HEK293T (cell line): Measurements from ENCODE around the gene RO60.

Experiments
- ARNT ChIP-seq: fragments of 450-650 bp; IDR thresholded peaks from 2 replicates; pipeline ENCODE4 v1.6.1; 2017; ENCODE audit warnings: mild to moderate bottlenecking
- BHLHE40 ChIP-seq: fragments of 450-650 bp; IDR thresholded peaks from 2 replicates; pipeline ENCODE4 v1.6.1; 2016; ENCODE audit warnings: mild to moderate bottlenecking, moderate library complexity, borderline replicate concordance
- CTBP1 ChIP-seq: fragments of 450-650 bp; IDR thresholded peaks from 2 replicates; pipeline ENCODE4 v1.6.1; 2016; ENCODE audit warnings: borderline replicate concordance
- ELF4 ChIP-seq: fragments of 450-650 bp; IDR thresholded peaks from 2 replicates; pipeline ENCODE4 v1.6.1; 2017; ENCODE audit warnings: antibody characterized with exemption
- FOXK2 ChIP-seq: fragments of 450-650 bp; IDR thresholded peaks from 2 replicates; pipeline ENCODE4 v1.6.1; 2016; ENCODE audit warnings: mild to moderate bottlenecking
- FOXM1 ChIP-seq: fragments of 450-650 bp; IDR thresholded peaks from 2 replicates; pipeline ENCODE4 v1.6.1; 2017; ENCODE audit warnings: mild to moderate bottlenecking, borderline replicate concordance
- HDGF ChIP-seq: fragments of 450-650 bp; IDR thresholded peaks from 2 replicates; pipeline ENCODE4 v1.6.1; 2017; ENCODE audit warnings: antibody characterized with exemption, borderline replicate concordance
- NFRKB ChIP-seq: fragments of 450-650 bp; IDR thresholded peaks from 2 replicates; pipeline ENCODE4 v1.6.1; 2016; ENCODE audit warnings: mild to moderate bottlenecking, moderate library complexity
- PKNOX1 ChIP-seq: fragments of 450-650 bp; IDR thresholded peaks from 2 replicates; pipeline ENCODE4 v1.6.1; 2016
- SP1 ChIP-seq: fragments of 450-650 bp; IDR thresholded peaks from 2 replicates; pipeline ENCODE4 v1.6.1; 2017
- SUZ12 ChIP-seq: fragments of 450-650 bp; IDR thresholded peaks from 2 replicates; pipeline ENCODE4 v1.6.1; 2016; ENCODE audit warnings: mild to moderate bottlenecking
- TARDBP ChIP-seq: fragments of 450-650 bp; IDR thresholded peaks from 2 replicates; pipeline ENCODE4 v1.6.1; 2016

- TF ChIP-seq TARDBP (no peak), HDGF (no peak), SP1 (no peak), SUZ12 (no peak), ELF4 (no peak), PKNOX1 (no peak), CTBP1 (no peak), BHLHE40 (no peak), FOXK2 (no peak), ARNT (no peak), NFRKB (no peak), FOXM1 (no peak)
These were observed 31.5 kb downstream of the RO60 start for GRCh38 chr1:193090865-193091264.
